Measurements from ENCODE around the gene ARHGAP15.

- TF ChIP-seq CTCF (IDR thresholded peaks at IDR 0.05; ENCODE audit: low read length) (no peak), EZH2 (IDR thresholded peaks at IDR 0.05; ENCODE audit: borderline replicate concordance, low read length) (no peak)
Observed at GRCh38 chr2:143473820-143474219, 344.6 kb downstream of the ARHGAP15 start.
